GM19438 (cell line): ENCODE results near the gene GRIN1.

Experiments
- ATAC-seq: cut with Tn5 transposase; IDR thresholded peaks from one replicate; pipeline ENCODE4 v1.9.1; 2021; ENCODE audit warnings: low read depth; ENCODE audit not compliant: unreplicated experiment

Gene GRIN1

GRCh38 chr9:137205126-137206069 is 66.4 kb downstream of the GRIN1 start, which contains the start of the genes NDOR1 and TMEM203:
TSS of gene NDOR1 (plus strand) at chr9:137205700. CDS start at chr9:137205778, 78 bp downstream.
TSS of gene TMEM203 (minus strand) at chr9:137205648. CDS start at chr9:137205414, 234 bp downstream.
- ATAC-seq = no peak

DNA sequence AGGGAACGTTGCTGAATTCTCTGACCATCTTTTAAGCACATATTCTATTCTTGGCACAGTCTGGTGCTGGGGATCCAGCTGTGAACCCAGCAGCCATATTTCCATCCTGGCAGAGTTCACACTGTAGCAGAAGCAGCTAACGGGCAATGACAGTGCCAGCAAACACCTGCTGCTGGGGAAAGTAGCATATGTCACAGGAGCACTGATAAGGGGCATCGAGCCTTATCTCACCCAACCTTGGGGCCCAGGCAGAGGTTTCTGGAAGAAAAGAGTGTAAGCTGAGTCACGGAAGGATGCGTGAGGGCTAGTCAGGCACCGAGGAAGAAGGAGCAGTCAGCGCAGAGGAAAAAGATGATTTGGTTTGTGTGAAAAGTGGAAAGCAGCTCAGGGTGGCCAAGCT is 67.6 kb downstream of the GRIN1 start:
- ATAC-seq = no peak

DNA sequence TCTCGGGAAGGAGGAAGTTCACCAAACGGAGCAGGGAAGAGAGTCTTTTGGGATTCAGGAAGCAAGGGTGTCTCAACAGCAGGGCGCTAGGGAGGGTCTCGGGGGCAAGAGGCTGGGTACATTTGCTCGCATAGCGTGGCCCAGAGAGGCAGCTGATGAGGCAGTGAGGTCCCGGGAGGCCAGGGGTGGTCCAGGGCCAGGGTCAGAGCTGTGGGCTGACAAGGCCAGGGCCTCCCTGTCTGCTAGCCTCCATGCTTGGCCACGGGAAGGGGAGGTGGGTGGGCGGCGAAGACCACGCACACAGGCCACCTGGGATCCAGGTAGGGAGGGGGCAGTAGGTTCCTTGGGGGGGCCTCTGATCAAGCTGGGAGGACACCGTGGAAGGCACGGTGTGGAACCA is 72.6 kb downstream of the GRIN1 start:
- no peak for ATAC-seq

DNA sequence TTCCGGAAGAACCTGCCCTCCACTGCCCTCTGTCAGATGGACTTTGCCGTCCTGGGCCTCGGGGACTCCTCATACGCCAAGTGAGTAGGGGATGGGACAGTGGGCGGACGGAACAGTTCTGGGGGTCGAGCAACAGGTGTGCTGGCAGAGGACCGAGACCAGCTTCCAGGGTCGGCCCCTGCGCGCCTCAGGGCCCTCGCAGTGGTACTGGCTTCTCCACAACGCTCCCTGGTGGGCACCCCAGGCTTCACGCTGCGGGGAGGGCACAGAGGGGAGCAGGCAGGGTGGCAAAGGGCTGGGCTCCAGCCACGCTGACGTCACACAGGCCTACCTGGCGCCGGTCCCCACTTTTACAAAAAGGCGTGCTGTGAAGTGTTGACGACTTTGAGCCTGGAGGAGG is 73.6 kb downstream of the GRIN1 start:
- ATAC-seq = no peak

GRCh38 chr9:137213160-137214060 is 74.5 kb downstream of the GRIN1 start:
- ATAC-seq = no peak

DNA sequence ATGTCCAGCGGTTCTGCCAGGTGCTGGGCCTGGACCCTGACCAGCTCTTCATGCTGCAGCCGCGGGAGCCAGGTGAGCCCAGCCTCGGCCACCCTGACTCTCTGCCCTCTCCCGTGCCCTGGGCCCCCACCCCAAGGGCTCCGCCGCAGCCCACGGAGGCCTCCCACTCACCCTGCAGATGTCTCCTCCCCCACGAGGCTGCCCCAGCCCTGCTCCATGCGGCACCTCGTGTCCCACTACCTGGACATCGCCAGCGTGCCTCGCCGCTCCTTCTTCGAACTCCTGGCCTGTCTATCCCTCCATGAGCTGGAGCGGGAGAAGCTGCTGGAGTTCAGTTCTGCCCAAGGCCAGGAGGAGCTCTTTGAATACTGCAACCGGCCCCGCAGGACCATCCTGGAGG is 75.7 kb downstream of the GRIN1 start:
- no peak for ATAC-seq

DNA sequence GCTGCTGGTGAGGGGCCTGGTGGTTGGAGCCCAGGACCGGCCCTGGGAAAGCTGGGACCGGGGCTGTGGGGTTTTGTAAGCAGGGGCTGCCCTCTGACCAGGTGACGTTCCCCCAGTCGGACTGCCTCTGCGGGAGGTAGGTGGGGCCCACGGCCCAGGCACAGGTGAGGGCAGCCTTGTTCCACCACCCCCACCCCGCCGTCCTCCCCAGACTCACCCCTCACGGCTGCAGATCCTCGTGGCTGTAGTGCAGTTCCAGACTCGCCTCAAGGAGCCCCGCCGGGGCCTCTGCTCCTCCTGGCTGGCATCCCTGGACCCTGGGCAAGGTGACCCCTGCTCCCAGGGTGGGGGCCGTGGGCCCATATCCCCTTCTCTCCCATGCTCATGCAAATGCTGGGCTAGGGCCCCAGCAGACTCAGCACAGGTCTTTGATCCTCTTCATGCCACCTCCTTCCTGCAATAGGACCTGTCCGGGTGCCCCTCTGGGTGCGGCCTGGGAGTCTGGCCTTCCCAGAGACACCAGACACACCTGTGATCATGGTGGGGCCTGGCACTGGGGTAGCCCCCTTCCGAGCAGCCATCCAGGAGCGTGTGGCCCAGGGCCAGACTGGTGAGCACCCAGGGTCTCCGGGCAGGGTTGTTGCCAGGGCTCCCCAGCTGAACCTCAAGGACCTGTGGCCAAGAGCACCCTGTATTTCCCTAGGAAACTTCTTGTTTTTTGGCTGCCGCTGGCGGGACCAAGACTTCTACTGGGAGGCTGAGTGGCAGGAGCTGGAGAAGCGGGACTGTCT is 76.4 kb downstream of the GRIN1 start:
- no peak for ATAC-seq

DNA sequence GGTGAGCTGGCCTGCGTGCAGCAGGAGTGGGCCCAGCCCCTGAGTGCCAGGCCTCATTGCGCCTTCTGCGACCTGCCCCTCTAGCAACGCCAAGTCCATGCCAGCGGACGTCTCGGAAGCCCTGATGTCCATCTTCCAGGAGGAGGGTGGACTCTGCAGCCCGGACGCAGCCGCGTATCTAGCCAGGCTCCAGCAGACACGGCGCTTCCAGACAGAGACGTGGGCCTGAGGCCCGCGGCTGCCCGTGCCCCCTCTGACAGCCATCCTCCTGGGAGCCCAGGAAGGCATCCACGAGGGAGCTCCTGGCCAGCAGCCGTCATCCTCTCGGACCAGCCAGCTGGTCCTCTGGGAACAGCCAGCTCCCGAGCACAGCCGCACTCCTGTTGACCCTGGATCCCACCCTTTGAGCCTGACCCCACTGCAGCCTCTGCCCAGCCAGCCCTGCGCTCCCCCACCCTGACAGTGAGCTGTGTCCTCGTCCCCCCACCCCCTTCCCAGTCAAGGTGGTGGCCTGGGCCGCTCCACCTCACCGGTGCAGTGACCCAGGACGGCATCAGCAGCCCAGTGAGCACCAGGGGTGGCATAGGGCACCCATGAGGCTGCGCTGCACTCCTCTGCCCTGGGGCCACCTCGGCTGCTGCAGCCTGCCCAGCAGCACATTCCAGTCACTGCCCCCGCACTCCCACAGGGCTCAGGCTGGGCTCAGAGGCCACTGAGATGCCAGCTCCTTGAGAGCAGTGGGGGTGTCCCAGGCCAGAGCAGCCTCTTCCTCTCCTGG is 77.4 kb downstream of the GRIN1 start:
- no peak for ATAC-seq

DNA sequence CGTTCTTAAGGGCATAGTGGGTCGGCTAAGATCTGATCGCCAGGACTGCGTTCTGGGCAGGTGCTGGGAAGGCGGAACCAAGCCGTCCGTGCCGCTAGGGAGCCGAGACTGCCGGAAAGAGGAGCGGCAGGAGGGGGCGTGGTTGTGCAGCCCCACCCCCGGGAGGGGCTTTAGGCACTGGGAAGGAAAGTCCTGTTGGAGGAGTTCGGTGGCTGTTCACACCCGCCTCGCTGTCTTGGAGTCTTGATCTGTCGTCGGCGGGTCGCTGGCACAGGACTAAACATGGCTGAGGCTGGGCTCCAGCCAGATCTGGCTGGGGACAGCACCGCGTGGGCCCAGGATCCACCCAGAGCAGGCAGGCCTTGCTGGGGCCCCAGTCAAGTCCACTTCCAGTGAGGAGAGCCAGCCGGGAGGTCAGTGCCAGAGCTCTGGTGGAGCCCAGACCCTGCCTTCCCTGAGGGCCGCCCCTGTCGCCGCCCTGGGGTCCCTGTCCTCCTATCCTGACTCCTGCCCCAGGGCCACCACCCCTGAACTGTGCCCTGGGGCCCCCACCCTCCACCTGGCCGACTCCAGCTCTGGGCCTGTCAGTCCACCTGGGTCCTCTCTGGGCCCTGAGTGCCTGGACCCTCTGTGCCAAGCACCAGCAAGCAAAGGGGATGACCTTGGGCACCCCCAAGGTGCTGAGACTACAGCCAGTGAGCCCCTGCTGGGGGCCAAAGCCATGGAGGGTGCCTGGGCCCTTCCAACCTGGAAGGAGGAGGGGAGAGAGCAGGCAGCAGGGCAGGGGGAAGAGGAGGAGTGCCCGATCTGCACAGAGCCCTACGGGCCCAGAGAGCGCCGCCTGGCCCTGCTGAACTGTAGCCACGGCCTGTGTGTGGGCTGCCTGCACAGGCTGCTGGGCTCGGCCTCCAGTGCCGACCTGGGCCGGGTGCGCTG is 78.6 kb downstream of the GRIN1 start:
- ATAC-seq = no peak

DNA sequence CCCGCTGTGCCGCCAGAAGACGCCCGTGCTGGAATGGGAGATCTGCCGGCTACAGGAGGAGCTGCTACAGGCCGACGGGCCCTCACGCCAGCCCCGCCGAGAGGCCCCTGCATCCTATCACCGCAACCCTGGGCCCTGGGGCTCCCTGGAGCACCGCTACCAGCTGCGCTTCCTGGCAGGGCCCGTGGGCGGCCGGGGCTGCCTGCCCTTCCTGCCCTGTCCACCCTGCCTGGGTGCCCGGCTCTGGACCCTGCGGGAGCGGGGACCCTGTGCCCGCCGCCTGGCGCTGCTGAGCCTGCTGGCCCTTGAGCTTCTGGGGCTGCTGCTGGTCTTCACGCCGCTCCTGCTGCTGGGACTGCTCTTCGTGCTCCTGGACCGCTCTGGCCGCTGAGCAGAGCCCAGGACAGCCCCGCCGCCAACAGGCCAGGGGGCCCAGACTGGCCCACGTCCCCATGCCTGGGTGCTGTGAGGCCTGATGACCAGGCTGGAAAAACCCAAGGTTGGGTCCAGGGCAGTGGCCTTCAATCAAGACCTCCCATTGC is 79.3 kb downstream of the GRIN1 start:
- no peak for ATAC-seq
